Panc1 (cell line): ENCODE data around the gene ALK. TPM values are rescaled to one million over a fixed set of nuclear protein-coding genes. Genes with fewer than 3 reads are reported as not detected.

Experiments
- ATAC-seq: fragments of 200-7000 bp; cut with Tn5 transposase; 2 replicates; pipeline ENCODE4 v1.9.1; 2020; ENCODE audit warnings: mild to moderate bottlenecking, moderate library complexity
- BruUV-seq: library from RNA; stranded (reverse); fragments of 400-500 nt; replicated peaks from 2 replicates; lab custom pipeline; 2021; lab: Mats Ljungman, UMichigan
- CTCF ChIA-PET: fragments of 300-600 bp; sonication (Branson Sonifier 250); formaldehyde crosslinking; loops from one replicate; lab custom pipeline; 2022; ENCODE audit warnings: antibody characterized with exemption; lab: Charles Lee
- POLR2A ChIA-PET: fragments of 300-600 bp; sonication (Branson Sonifier 250); formaldehyde crosslinking; loops from one replicate; lab custom pipeline; 2022; ENCODE audit warnings: antibody characterized with exemption; lab: Charles Lee
- DNase-seq: peaks from one replicate; pipeline ENCODE4 v3.0.0-alpha.2; 2010; ENCODE audit warnings: low read depth, low spot score
- H3K27ac ChIP-seq: 2 replicates; pipeline ENCODE4 v1.5.1; 2011; ENCODE audit warnings: mild to moderate bottlenecking, low read length, inconsistent platforms
- H3K27me3 ChIP-seq: fragments of 200-500 bp; sonication (Bioruptor generic); 2 replicates; pipeline ENCODE4 v1.6.0; 2014; ENCODE audit warnings: low read length, inconsistent platforms; ENCODE audit not compliant: control insufficient read depth, insufficient read depth
- H3K36me3 ChIP-seq: fragments of 200-500 bp; sonication (Bioruptor generic); 2 replicates; pipeline ENCODE4 v1.5.1; 2014; ENCODE audit warnings: inconsistent platforms, mild to moderate bottlenecking, low read length, moderate library complexity; ENCODE audit not compliant: control insufficient read depth, insufficient read depth
- H3K4me1 ChIP-seq: 2 replicates; pipeline ENCODE4 v1.5.1; 2011; ENCODE audit warnings: inconsistent platforms, mild to moderate bottlenecking, low read length, moderate library complexity; ENCODE audit not compliant: control insufficient read depth, insufficient read depth
- H3K4me3 ChIP-seq, 2 experiments: 2 replicates each; pipeline ENCODE4 v1.5.1; 2011 to 2012; ENCODE audit warnings: low read depth in 2 of 2, low read length in 2 of 2, mild to moderate bottlenecking in 2 of 2, inconsistent platforms in 1 of 2, moderate library complexity in 1 of 2
- H3K9me3 ChIP-seq: fragments of 200-500 bp; sonication (Bioruptor generic); 2 replicates; pipeline ENCODE4 v1.5.1; 2014; ENCODE audit warnings: low read depth, mild to moderate bottlenecking, inconsistent platforms, low read length, moderate library complexity; ENCODE audit not compliant: control insufficient read depth, insufficient read depth
- POLR2AphosphoS5 ChIP-seq: IDR thresholded peaks from 2 replicates; pipeline ENCODE4 v1.6.1; 2012; ENCODE audit warnings: mild to moderate bottlenecking, low read depth, low read length, moderate library complexity
- REST ChIP-seq, 2 experiments: IDR thresholded peaks; 2 replicates each; pipeline ENCODE4 v1.6.1; 2011 to 2012; ENCODE audit warnings: low read depth in 2 of 2, control low read depth in 1 of 2, low read length in 1 of 2, mild to moderate bottlenecking in 1 of 2, moderate library complexity in 1 of 2; ENCODE audit not compliant: insufficient read depth in 1 of 2
- SIN3A ChIP-seq: IDR thresholded peaks from 2 replicates; pipeline ENCODE4 v1.6.1; 2012; ENCODE audit warnings: low read depth, mild to moderate bottlenecking, low read length, moderate library complexity, borderline replicate concordance; ENCODE audit not compliant: insufficient read depth
- TCF7L2 ChIP-seq: IDR thresholded peaks from 2 replicates; pipeline ENCODE4 v1.6.1; 2011; ENCODE audit warnings: mild to moderate bottlenecking, low read depth, low read length, inconsistent platforms
- in situ Hi-C: cut with HindIII; loops from 2 replicates; pipeline ENCODE4 v1.10.0; 2016; ENCODE audit warnings: low sequenced_read_pairs, low pct_unique_long_range_greater_than_20kb
- intact Hi-C: fragments of 100-400 bp; cut with micrococcal nuclease; formaldehyde crosslinking; loops from one replicate; pipeline ENCODE4 v1.10.0; 2022; ENCODE audit not compliant: unreplicated experiment
- total RNA-seq: library from RNA; stranded (reverse); gene quantifications from one replicate; pipeline ENCODE4 v1.2.1, GENCODE V29; 2021; ENCODE audit not compliant: unreplicated experiment
- TF ChIP-seq, protein P1 (sequence below): fragments of 450-650 bp; IDR thresholded peaks from 2 replicates; pipeline ENCODE4 v1.5.1; 2017; ENCODE audit warnings: mild to moderate bottlenecking

Gene ALK
- total RNA-seq, 1 experiment from 2014 or later: not detected

- ATAC-seq (no peak), DNase-seq (no peak)
- H3K4me1 ChIP-seq: no peaks in the 10 kb centered on the region
- TF ChIP-seq REST (IDR thresholded peaks at IDR 0.05; ENCODE audit: insufficient read depth in 1 of 2, low read depth in 2 of 2, low read length in 1 of 2) (no peak), SIN3A (no peak), TCF7L2 (no peak), POLR2AphosphoS5 (no peak)
- TF ChIP-seq, protein P1, sequence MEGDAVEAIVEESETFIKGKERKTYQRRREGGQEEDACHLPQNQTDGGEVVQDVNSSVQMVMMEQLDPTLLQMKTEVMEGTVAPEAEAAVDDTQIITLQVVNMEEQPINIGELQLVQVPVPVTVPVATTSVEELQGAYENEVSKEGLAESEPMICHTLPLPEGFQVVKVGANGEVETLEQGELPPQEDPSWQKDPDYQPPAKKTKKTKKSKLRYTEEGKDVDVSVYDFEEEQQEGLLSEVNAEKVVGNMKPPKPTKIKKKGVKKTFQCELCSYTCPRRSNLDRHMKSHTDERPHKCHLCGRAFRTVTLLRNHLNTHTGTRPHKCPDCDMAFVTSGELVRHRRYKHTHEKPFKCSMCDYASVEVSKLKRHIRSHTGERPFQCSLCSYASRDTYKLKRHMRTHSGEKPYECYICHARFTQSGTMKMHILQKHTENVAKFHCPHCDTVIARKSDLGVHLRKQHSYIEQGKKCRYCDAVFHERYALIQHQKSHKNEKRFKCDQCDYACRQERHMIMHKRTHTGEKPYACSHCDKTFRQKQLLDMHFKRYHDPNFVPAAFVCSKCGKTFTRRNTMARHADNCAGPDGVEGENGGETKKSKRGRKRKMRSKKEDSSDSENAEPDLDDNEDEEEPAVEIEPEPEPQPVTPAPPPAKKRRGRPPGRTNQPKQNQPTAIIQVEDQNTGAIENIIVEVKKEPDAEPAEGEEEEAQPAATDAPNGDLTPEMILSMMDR: no peak
- H3K36me3 ChIP-seq: no peaks in the 10 kb centered on the region
- in situ Hi-C loops: no loop called here
- H3K4me3 ChIP-seq: no peak overlapping the region
- BruUV-seq: no TSS peak
- CTCF ChIA-PET: no interaction called here
- POLR2A ChIA-PET: no interaction called here
- H3K9me3 ChIP-seq: no peaks in the 10 kb centered on the region
- intact Hi-C loops: no loop called here
- peaks cover 8% of the 10 kb centered on the region for H3K27me3 ChIP-seq
- H3K27ac ChIP-seq: no peak overlapping the region
These were observed 553.3 kb downstream of the ALK start for GRCh38 chr2:29367986-29368658.

DNA sequence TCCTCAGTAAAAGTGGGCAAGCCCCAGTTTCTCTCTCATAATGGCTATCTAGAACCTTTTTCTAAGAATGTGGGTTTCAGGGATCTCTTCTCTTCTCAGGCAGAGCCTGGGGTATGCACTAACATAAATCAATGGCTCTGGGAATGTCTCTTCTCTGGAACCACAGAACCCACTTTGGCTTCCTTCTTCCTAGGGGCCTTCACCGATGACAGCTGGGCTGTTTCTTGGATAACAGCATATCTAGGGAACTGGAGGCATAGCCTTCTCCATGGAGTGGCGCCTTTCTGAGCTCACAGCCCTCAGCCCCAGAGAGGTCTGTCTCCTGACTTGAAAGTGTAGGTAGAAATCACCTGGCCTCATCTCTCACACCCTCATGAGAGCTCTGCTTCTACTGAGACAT, 558.3 kb downstream of the ALK start:
- in situ Hi-C loops: no loop called here
- Histone ChIP-seq H3K27ac (no peak overlapping the region), H3K4me3 (no peak overlapping the region), H3K36me3 (no peaks in the 10 kb centered on the region), H3K27me3 (peaks cover 8% of the 10 kb centered on the region), H3K9me3 (no peaks in the 10 kb centered on the region), H3K4me1 (no peaks in the 10 kb centered on the region)
- ChIA-PET CTCF (no interaction called here), POLR2A (no interaction called here)
- TF ChIP-seq POLR2AphosphoS5: no peak
- TF ChIP-seq, protein P1: no peak
- TF ChIP-seq REST (IDR thresholded peaks at IDR 0.05; ENCODE audit: insufficient read depth in 1 of 2, low read depth in 2 of 2, low read length in 1 of 2): no peak
- TF ChIP-seq TCF7L2: no peak
- TF ChIP-seq SIN3A: no peak
- intact Hi-C loops: no loop called here
- no TSS peak for BruUV-seq
- ATAC-seq (no peak), DNase-seq (no peak)
